DND-41 (cell line): ENCODE measurements around the gene GPC6.

Experiments used
- ATAC-seq: fragments of 200-7000 bp; cut with Tn5 transposase; 3 replicates; pipeline ENCODE4 v1.9.1; 2021; ENCODE audit warnings: low read depth; ENCODE audit not compliant: insufficient read depth
- DNase-seq: peaks from one replicate; pipeline ENCODE4 v3.0.0-alpha.2; 2020
- H2AFZ ChIP-seq: 2 replicates; pipeline ENCODE4 v1.6.0; 2012; ENCODE audit warnings: low read depth, low read length
- H3K27ac ChIP-seq: 2 replicates; pipeline ENCODE4 v1.5.1; 2012; ENCODE audit warnings: low read length, inconsistent platforms
- H3K27me3 ChIP-seq: fragments of 200-600 bp; sonication (generic); 2 replicates; pipeline ENCODE4 v1.6.0; 2012; ENCODE audit warnings: low read length, mild to moderate bottlenecking, inconsistent platforms; ENCODE audit not compliant: insufficient read depth, poor library complexity
- H3K36me3 ChIP-seq: 2 replicates; pipeline ENCODE4 v1.5.1; 2012; ENCODE audit warnings: low read length, inconsistent platforms; ENCODE audit not compliant: insufficient read depth
- H3K4me1 ChIP-seq: 2 replicates; pipeline ENCODE4 v1.5.1; 2012; ENCODE audit warnings: mild to moderate bottlenecking, low read length; ENCODE audit not compliant: insufficient read depth
- H3K4me2 ChIP-seq: 2 replicates; pipeline ENCODE4 v1.6.0; 2012; ENCODE audit warnings: mild to moderate bottlenecking, moderate library complexity, low read length, inconsistent platforms; ENCODE audit not compliant: insufficient read depth
- H3K4me3 ChIP-seq, 2 experiments: fragments of 200-600 bp in 1 of 2; shearing (Covaris generic) in 1 of 2; 2 replicates each; pipeline ENCODE4 v1.5.1; 2012 to 2016; ENCODE audit warnings: inconsistent platforms in 2 of 2, low read length in 2 of 2, mild to moderate bottlenecking in 2 of 2, low read depth in 1 of 2, moderate library complexity in 1 of 2
- H3K79me2 ChIP-seq: 2 replicates; pipeline ENCODE4 v1.6.0; 2012; ENCODE audit warnings: low read length, inconsistent platforms; ENCODE audit not compliant: insufficient read depth
- H3K9ac ChIP-seq: 2 replicates; pipeline ENCODE4 v1.6.0; 2012; ENCODE audit warnings: low read depth, mild to moderate bottlenecking, inconsistent platforms, low read length, moderate library complexity
- H3K9me3 ChIP-seq: 2 replicates; pipeline ENCODE4 v1.5.1; 2012; ENCODE audit warnings: low read length, moderate library complexity, mild to moderate bottlenecking, inconsistent platforms; ENCODE audit not compliant: insufficient read depth, severe bottlenecking
- H4K20me1 ChIP-seq: 2 replicates; pipeline ENCODE4 v1.6.0; 2012; ENCODE audit warnings: low read length; ENCODE audit not compliant: insufficient read depth
- CTCF ChIP-seq: IDR thresholded peaks from 2 replicates; pipeline ENCODE4 v1.5.1; 2012; ENCODE audit warnings: borderline replicate concordance, low read length, moderate library complexity, mild to moderate bottlenecking; ENCODE audit not compliant: poor library complexity, severe bottlenecking; ENCODE audit errors: extremely low read depth
- EZH2 ChIP-seq: IDR thresholded peaks from 3 replicates; pipeline ENCODE4 v1.6.1; 2012; ENCODE audit warnings: borderline replicate concordance, low read depth, mild to moderate bottlenecking, moderate library complexity, low read length, inconsistent platforms; ENCODE audit not compliant: severe bottlenecking

GPC6 gene

GRCh38 chr13:93660391-93661063, 433.9 kb downstream of the GPC6 start:
- no peaks in the 10 kb centered on the region for H3K27me3 ChIP-seq
- H3K9ac ChIP-seq, result no peak overlapping the region
- no peaks in the 10 kb centered on the region for H4K20me1 ChIP-seq
- no peak overlapping the region for H2AFZ ChIP-seq
- no peak overlapping the region for H3K4me3 ChIP-seq
- no peak overlapping the region for H3K4me2 ChIP-seq
- H3K9me3 ChIP-seq, result no peaks in the 10 kb centered on the region
- DNase-seq (no peak), ATAC-seq (no peak)
- no peaks in the 10 kb centered on the region for H3K4me1 ChIP-seq
- no peaks in the 10 kb centered on the region for H3K79me2 ChIP-seq
- TF ChIP-seq CTCF (no peak), EZH2 (no peak)
- no peaks in the 10 kb centered on the region for H3K36me3 ChIP-seq
- no peak overlapping the region for H3K27ac ChIP-seq

- no peak for ATAC-seq
- Histone ChIP-seq H3K36me3 (no peaks in the 10 kb centered on the region), H3K4me3 (no peak overlapping the region), H3K27me3 (no peaks in the 10 kb centered on the region), H3K4me1 (no peaks in the 10 kb centered on the region), H3K9ac (no peak overlapping the region), H2AFZ (no peak overlapping the region), H4K20me1 (no peaks in the 10 kb centered on the region), H3K4me2 (no peak overlapping the region), H3K9me3 (no peaks in the 10 kb centered on the region), H3K27ac (no peak overlapping the region), H3K79me2 (no peaks in the 10 kb centered on the region)
- TF ChIP-seq EZH2 (no peak), CTCF (no peak)
- no peak for DNase-seq
Measured at GRCh38 chr13:93670866-93671265, 444.3 kb downstream of the GPC6 start.

DNA sequence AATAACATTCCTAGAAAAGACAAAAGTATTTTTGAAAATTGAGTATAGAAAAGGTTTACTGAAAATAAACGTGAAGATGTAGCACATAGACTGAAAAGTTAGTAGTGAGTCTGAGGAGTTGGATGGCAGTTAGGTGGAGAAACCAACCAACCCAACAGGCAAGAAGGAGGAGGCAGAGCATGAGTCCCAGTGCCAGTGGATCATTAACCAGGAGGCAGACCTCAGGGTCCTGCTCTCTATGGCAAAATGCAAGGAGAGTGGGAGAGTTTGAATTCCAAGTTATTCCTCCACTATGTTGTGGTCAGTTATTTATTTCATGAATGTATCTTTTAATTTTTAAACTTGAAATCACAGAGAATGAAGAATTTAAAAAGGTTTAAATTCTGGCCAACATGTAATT, 446.4 kb downstream of the GPC6 start:
- Histone ChIP-seq H3K4me2 (no peak overlapping the region), H3K9me3 (no peaks in the 10 kb centered on the region), H4K20me1 (no peaks in the 10 kb centered on the region), H3K9ac (no peak overlapping the region), H3K4me1 (no peaks in the 10 kb centered on the region), H3K27me3 (no peaks in the 10 kb centered on the region), H3K79me2 (no peaks in the 10 kb centered on the region), H3K27ac (no peak overlapping the region), H3K4me3 (no peak overlapping the region), H3K36me3 (no peaks in the 10 kb centered on the region), H2AFZ (no peak overlapping the region)
- TF ChIP-seq CTCF (no peak), EZH2 (no peak)
- no peak for ATAC-seq
- no peak for DNase-seq
